Gastroesophageal sphincter (tissue), 4 donors: ENCODE measurements around the gene MYCL. TPM values are rescaled to one million over a fixed set of nuclear protein-coding genes. Genes with fewer than 3 reads are reported as not detected.

Source experiments
- ATAC-seq: fragments of 150-250 bp; one replicate; pipeline ENCODE4 v1.9.1; 2016; ENCODE audit warnings: mild to moderate bottlenecking, moderate library complexity
- H3K27ac ChIP-seq, 4 donors: fragments of 200-600 bp; sonication (generic) in 3 of 4; 1 replicate in 3 of 4; 2 replicates in 1 of 4; pipeline ENCODE4 v1.5.1; 2016 to 2019
- H3K27me3 ChIP-seq: fragments of 200-600 bp; sonication (generic); one replicate; pipeline ENCODE4 v1.5.1; 2019
- H3K36me3 ChIP-seq, 2 donors: fragments of 200-600 bp; sonication (generic); one replicate each; pipeline ENCODE4 v1.5.1; 2019; ENCODE audit warnings: control low read depth in 1 of 2
- H3K4me1 ChIP-seq, 3 donors: fragments of 200-600 bp; sonication (generic); 1 replicate in 2 of 3; 2 replicates in 1 of 3; pipeline ENCODE4 v1.5.1; 2016 to 2019; ENCODE audit warnings: control low read depth in 2 of 3
- H3K4me3 ChIP-seq, 2 donors: fragments of 200-600 bp; sonication (generic); one replicate each; pipeline ENCODE4 v1.5.1; 2019; ENCODE audit warnings: mild to moderate bottlenecking in 1 of 2, moderate library complexity in 1 of 2
- H3K9me3 ChIP-seq, 3 donors: fragments of 200-600 bp; sonication (generic); one replicate each; pipeline ENCODE4 v1.5.1; 2017 to 2019; ENCODE audit warnings: control low read depth in 2 of 3
- CTCF ChIP-seq, 4 experiments: fragments of 200-600 bp in 2 of 4; fragments of 450-650 bp in 2 of 4; sonication (generic) in 1 of 4; IDR thresholded peaks; one replicate each; pipeline ENCODE4 v1.5.1; 2017 to 2019; ENCODE audit warnings: antibody characterized with exemption in 4 of 4, mild to moderate bottlenecking in 2 of 4, moderate library complexity in 2 of 4
- EP300 ChIP-seq: sonication (generic); formaldehyde crosslinking; IDR thresholded peaks from one replicate; pipeline ENCODE4 v1.6.1; 2017; ENCODE audit warnings: antibody characterized with exemption, mild to moderate bottlenecking
- POLR2A ChIP-seq, 2 donors: fragments of 450-650 bp; IDR thresholded peaks; one replicate each; pipeline ENCODE4 v1.6.1; 2017; ENCODE audit warnings: antibody characterized with exemption in 2 of 2, mild to moderate bottlenecking in 2 of 2, moderate library complexity in 1 of 2
- POLR2AphosphoS5 ChIP-seq: sonication (generic); formaldehyde crosslinking; IDR thresholded peaks from one replicate; pipeline ENCODE4 v1.6.1; 2017; ENCODE audit warnings: antibody characterized with exemption
- WGBS, 2 donors: methylation state at CpG; one replicate each; pipeline ENCODE4 v1.1.5; 2018; ENCODE audit warnings: low coverage in 1 of 2; 5-methylcytosine and 5-hydroxymethylcytosine counted together
- total RNA-seq, 4 donors: library from RNA; depleted of rRNA; stranded (reverse); fragments of >200 nt; gene quantifications; one replicate each; pipeline ENCODE4 v1.1.0, GENCODE V29; 2016

Gene MYCL
- total RNA-seq, 4 donors from 2014 or later, result 0.27 to 1.2 (median 0.69) TPM; not detected in 1

GRCh38 chr1:39926820-39927219, 25.1 kb upstream of the MYCL start:
- ATAC-seq, result no peak
- peaks cover 0 to 7% (median 3%) of the 10 kb centered on the region in 3 donors for H3K4me1 ChIP-seq

GRCh38 chr1:39926343-39926793, 24.7 kb upstream of the MYCL start:
- no peak for ATAC-seq
- Histone ChIP-seq H3K4me3 (no peak overlapping the region), H3K36me3 (no peaks in the 10 kb centered on the region), H3K27me3 (peaks cover 15% of the 10 kb centered on the region), H3K27ac (no peak overlapping the region), H3K9me3 (no peaks in the 10 kb centered on the region), H3K4me1 (peaks cover 0 to 7% (median 3%) of the 10 kb centered on the region in 3 donors)
- TF ChIP-seq POLR2AphosphoS5, result no peak
- no peak for TF ChIP-seq EP300
- TF ChIP-seq POLR2A (IDR thresholded peaks at IDR 0.05), result no peak
- no peak for TF ChIP-seq CTCF (IDR thresholded peaks at IDR 0.05)
- WGBS, 2 donors, result 69 to 82% methylated on average over 3 to 6 of the region's 6 CpGs

More at GRCh38 chr1:39926820-39927219, 25.1 kb upstream of the MYCL start:
- H3K36me3 ChIP-seq, result no peaks in the 10 kb centered on the region
- no peak for TF ChIP-seq POLR2A (IDR thresholded peaks at IDR 0.05)
- TF ChIP-seq CTCF (IDR thresholded peaks at IDR 0.05), result no peak
- TF ChIP-seq POLR2AphosphoS5, result no peak
- TF ChIP-seq EP300, result no peak
- H3K27ac ChIP-seq, result no peak overlapping the region
- H3K9me3 ChIP-seq, result no peaks in the 10 kb centered on the region
- H3K4me3 ChIP-seq, result no peak overlapping the region
- H3K27me3 ChIP-seq, result peaks cover 14% of the 10 kb centered on the region
- 42% methylated on average over 6 of the region's 6 CpGs; no CpG with 5 or more reads in 1 of the 2 donors for WGBS, 2 donors

- H3K36me3 ChIP-seq, result no peaks in the 10 kb centered on the region
- peaks cover 0 to 7% (median 3%) of the 10 kb centered on the region in 3 donors for H3K4me1 ChIP-seq
- no peaks in the 10 kb centered on the region for H3K9me3 ChIP-seq
- H3K27me3 ChIP-seq, result peaks cover 15% of the 10 kb centered on the region
- WGBS, 2 donors, result 80% methylated on average over 1 of the region's 2 CpGs; no CpG with 5 or more reads in 1 of the 2 donors
- no peak for TF ChIP-seq POLR2A (IDR thresholded peaks at IDR 0.05)
- no peak for TF ChIP-seq EP300
- TF ChIP-seq POLR2AphosphoS5, result no peak
- TF ChIP-seq CTCF (IDR thresholded peaks at IDR 0.05), result no peak
- no peak for ATAC-seq
- no peak overlapping the region for H3K27ac ChIP-seq
- H3K4me3 ChIP-seq, result no peak overlapping the region
Observed at GRCh38 chr1:39925721-39926342, 24.1 kb upstream of the MYCL start.

GRCh38 chr1:39922251-39922688, 20.6 kb upstream of the MYCL start:
- H3K9me3 ChIP-seq, result no peaks in the 10 kb centered on the region
- 19 to 30% methylated on average over 2 to 11 of the region's 25 CpGs for WGBS, 2 donors
- H3K27ac ChIP-seq, result no peak overlapping the region
- peaks cover 0 to 7% (median 3%) of the 10 kb centered on the region in 3 donors for H3K4me1 ChIP-seq
- no peaks in the 10 kb centered on the region for H3K36me3 ChIP-seq
- peaks cover 15% of the 10 kb centered on the region for H3K27me3 ChIP-seq
- peak; percentile 51 for ATAC-seq
- peak overlapping the region in 1 of 2 donors; percentile 16 for H3K4me3 ChIP-seq
- TF ChIP-seq EP300, result no peak
- TF ChIP-seq POLR2AphosphoS5, result no peak
- no peak for TF ChIP-seq CTCF (IDR thresholded peaks at IDR 0.05)
- no peak for TF ChIP-seq POLR2A (IDR thresholded peaks at IDR 0.05)

- H3K4me3 ChIP-seq, result no peak overlapping the region
- peaks cover 15% of the 10 kb centered on the region for H3K27me3 ChIP-seq
- H3K9me3 ChIP-seq, result no peaks in the 10 kb centered on the region
- 12 to 21% methylated on average over 2 to 3 of the region's 3 CpGs for WGBS, 2 donors
- no peak overlapping the region for H3K27ac ChIP-seq
- peak; percentile 55 for ATAC-seq
- no peaks in the 10 kb centered on the region for H3K36me3 ChIP-seq
- TF ChIP-seq POLR2A (IDR thresholded peaks at IDR 0.05) (no peak), EP300 (no peak), CTCF (IDR thresholded peaks at IDR 0.05) (peak in 3 of 4 experiments; percentile 48 to 71 (median 61))
- H3K4me1 ChIP-seq, result peaks cover 0 to 3% (median 0%) of the 10 kb centered on the region in 3 donors
Observed at GRCh38 chr1:39919545-39919944, 17.8 kb upstream of the MYCL start.
